SK-N-SH (cell line): ENCODE data around the gene MAPKAP1. TPM values are rescaled to one million over a fixed set of nuclear protein-coding genes. Genes with fewer than 3 reads are reported as not detected.
A peak's percentile ranks its signal among the peaks of the same experiment; 100 is the strongest.

Experiments used
- CTCF ChIA-PET: fragments of 300-600, 350-600 bp; formaldehyde crosslinking; extraction: SDS; loops from one replicate; lab custom pipeline; 2021; lab: Yijun Ruan, JAX
- POLR2A ChIA-PET: fragments of 350-600 bp; sonication (Branson Sonifier 250); formaldehyde crosslinking; extraction: SDS; loops from one replicate; lab custom pipeline; 2020; ENCODE audit warnings: antibody characterized with exemption, inconsistent platforms; lab: Yijun Ruan, JAX
- DNase-seq: peaks from one replicate; pipeline ENCODE4 v3.0.0; 2012
- H2AFZ ChIP-seq: fragments of 200-600 bp; sonication (generic); 2 replicates; pipeline ENCODE4 v1.8.1; 2016; ENCODE audit warnings: antibody characterized with exemption, mild to moderate bottlenecking, low read depth
- H3F3A ChIP-seq: fragments of 200-600 bp; sonication (generic); replicated peaks from 2 replicates; pipeline ENCODE3; 2016; ENCODE audit warnings: antibody characterized with exemption, mild to moderate bottlenecking; ENCODE audit not compliant: insufficient read depth
- H3K27ac ChIP-seq, 2 experiments: fragments of 200-500 bp in 1 of 2; fragments of 200-600 bp in 1 of 2; sonication (Bioruptor generic) in 1 of 2; sonication (generic), shearing (Covaris generic) in 1 of 2; 2 replicates each; pipeline versions ENCODE4 v1.5.1 to v1.6.1; 2014 to 2016; ENCODE audit warnings: low read depth in 2 of 2, inconsistent platforms in 1 of 2, low read length in 1 of 2, mild to moderate bottlenecking in 1 of 2, mixed read lengths in 1 of 2
- H3K27me3 ChIP-seq: fragments of 200-600 bp; sonication (generic), shearing (Covaris generic); 2 replicates; pipeline ENCODE4 v1.6.1; 2016; ENCODE audit warnings: mixed run types; ENCODE audit not compliant: insufficient read depth
- H3K36me3 ChIP-seq, 2 experiments: fragments of 200-500 bp in 1 of 2; fragments of 200-600 bp in 1 of 2; sonication (Bioruptor generic) in 1 of 2; sonication (generic) in 1 of 2; replicated peaks in 1 of 2; 2 replicates each; pipeline versions ENCODE3 to v1.5.1; 2014 to 2016; ENCODE audit warnings: low read length in 1 of 2, mild to moderate bottlenecking in 1 of 2; ENCODE audit not compliant: insufficient read depth in 2 of 2, control insufficient read depth in 1 of 2
- H3K4me1 ChIP-seq, 2 experiments: fragments of 200-500 bp in 1 of 2; fragments of 200-600 bp in 1 of 2; sonication (Bioruptor generic) in 1 of 2; sonication (generic), shearing (Covaris generic) in 1 of 2; 2 replicates each; pipeline versions ENCODE4 v1.5.1 to v1.6.1; 2014 to 2016; ENCODE audit warnings: low read depth in 1 of 2, low read length in 1 of 2, mixed run types in 1 of 2; ENCODE audit not compliant: insufficient read depth in 2 of 2, control insufficient read depth in 1 of 2
- H3K4me2 ChIP-seq: fragments of 200-600 bp; sonication (generic), shearing (Covaris generic); 2 replicates; pipeline ENCODE4 v1.6.1; 2017; ENCODE audit warnings: mixed run types
- H3K4me3 ChIP-seq, 2 experiments: fragments of 200-500 bp in 1 of 2; fragments of 200-600 bp in 1 of 2; sonication (Bioruptor generic) in 1 of 2; sonication (generic), shearing (Covaris generic) in 1 of 2; 2 replicates each; pipeline versions ENCODE4 v1.5.1 to v1.8.1; 2014 to 2016; ENCODE audit warnings: low read depth in 2 of 2, inconsistent platforms in 1 of 2, low read length in 1 of 2, mild to moderate bottlenecking in 1 of 2, mixed read lengths in 1 of 2, moderate library complexity in 1 of 2
- H3K79me2 ChIP-seq: fragments of 200-600 bp; sonication (generic); 2 replicates; pipeline ENCODE4 v1.8.1; 2017; ENCODE audit warnings: mild to moderate bottlenecking; ENCODE audit not compliant: insufficient read depth
- H3K9ac ChIP-seq: fragments of 200-600 bp; sonication (generic); 2 replicates; pipeline ENCODE4 v1.6.1; 2017; ENCODE audit warnings: mixed run types
- H3K9me2 ChIP-seq: fragments of 200-600 bp; sonication (generic); 2 replicates; pipeline ENCODE4 v1.6.1; 2017; ENCODE audit warnings: mixed run types
- H3K9me3 ChIP-seq: fragments of 200-600 bp; sonication (generic); 2 replicates; pipeline ENCODE4 v1.6.1; 2017; ENCODE audit warnings: mixed run types, mild to moderate bottlenecking, moderate library complexity
- H4K20me1 ChIP-seq: fragments of 200-600 bp; sonication (generic); 2 replicates; pipeline ENCODE4 v1.6.1; 2017; ENCODE audit warnings: mild to moderate bottlenecking, mixed run types; ENCODE audit not compliant: insufficient read depth
- EZH2phosphoT487 ChIP-seq: fragments of 200-600 bp; sonication (generic); IDR thresholded peaks from 2 replicates; pipeline ENCODE4 v1.6.1; 2017; ENCODE audit warnings: low read depth, mixed run types, mild to moderate bottlenecking, antibody characterized with exemption, moderate library complexity, borderline replicate concordance
- FOSL2 ChIP-seq: IDR thresholded peaks from 2 replicates; pipeline ENCODE4 v1.4.0; 2012; ENCODE audit warnings: low read depth, mild to moderate bottlenecking, moderate library complexity, borderline replicate concordance
- FOXM1 ChIP-seq: IDR thresholded peaks from 2 replicates; pipeline ENCODE4 v1.4.0; 2012; ENCODE audit warnings: low read depth, mild to moderate bottlenecking
- GABPA ChIP-seq: IDR thresholded peaks from 2 replicates; pipeline ENCODE4 v1.4.0; 2012; ENCODE audit warnings: low read depth, mild to moderate bottlenecking
- GATA2 ChIP-seq: sonication (generic); formaldehyde crosslinking; IDR thresholded peaks from 2 replicates; pipeline ENCODE4 v1.5.0; 2020; ENCODE audit warnings: mild to moderate bottlenecking, missing genetic modification reagents
- MXI1 ChIP-seq: IDR thresholded peaks from 2 replicates; pipeline ENCODE4 v1.6.1; 2012; ENCODE audit warnings: mild to moderate bottlenecking, low read depth, low read length, improper control_type of control experiment
- NFIC ChIP-seq: IDR thresholded peaks from 2 replicates; pipeline ENCODE4 v1.4.0; 2012; ENCODE audit warnings: borderline replicate concordance
- PBX3 ChIP-seq: IDR thresholded peaks from 2 replicates; pipeline ENCODE4; 2012
- POLR2AphosphoS5 ChIP-seq: IDR thresholded peaks from 2 replicates; pipeline ENCODE4 v1.6.1; 2012; ENCODE audit warnings: low read depth, low read length
- SIN3A ChIP-seq: IDR thresholded peaks from 2 replicates; pipeline ENCODE4 v1.6.1; 2012; ENCODE audit warnings: low read depth, mild to moderate bottlenecking, low read length, moderate library complexity, borderline replicate concordance
- SMC3 ChIP-seq: IDR thresholded peaks from 2 replicates; pipeline ENCODE4 v1.6.1; 2012; ENCODE audit warnings: low read depth, low read length, improper control_type of control experiment
- TAF1 ChIP-seq: IDR thresholded peaks from 2 replicates; pipeline ENCODE4 v1.6.1; 2012; ENCODE audit warnings: low read depth, mild to moderate bottlenecking, low read length, moderate library complexity, borderline replicate concordance
- WGBS: methylation state at CpG from one replicate; pipeline ENCODE4 v1.1.6; 2017; ENCODE audit warnings: low lambda C conversion rate; 5-methylcytosine and 5-hydroxymethylcytosine counted together
- polyA plus RNA-seq, 3 experiments: library from polyadenylated mRNA; depleted of rRNA; stranded (reverse); fragments of >200 nt; gene quantifications; 2 replicates each; pipeline ENCODE4 v1.2.3, GENCODE V29; 2012
- TF ChIP-seq, protein P1 (sequence below): fragments of 150-350 bp; IDR thresholded peaks from 2 replicates; pipeline ENCODE4 v1.6.1; 2016; ENCODE audit warnings: mild to moderate bottlenecking, low read depth, low read length
- TF ChIP-seq, protein P2 (sequence below): IDR thresholded peaks from 2 replicates; pipeline ENCODE4 v1.6.1; 2012; ENCODE audit warnings: mild to moderate bottlenecking, low read depth, low read length, moderate library complexity

Gene MAPKAP1
- polyA plus RNA-seq, 1 of the 3 experiments (the other 2 are of a cell fraction), result 117 TPM

GRCh38 chr9:125754096-125754495 is 47.1 kb upstream of the MAPKAP1 start (continued):
- no peak for TF ChIP-seq FOXM1

DNA sequence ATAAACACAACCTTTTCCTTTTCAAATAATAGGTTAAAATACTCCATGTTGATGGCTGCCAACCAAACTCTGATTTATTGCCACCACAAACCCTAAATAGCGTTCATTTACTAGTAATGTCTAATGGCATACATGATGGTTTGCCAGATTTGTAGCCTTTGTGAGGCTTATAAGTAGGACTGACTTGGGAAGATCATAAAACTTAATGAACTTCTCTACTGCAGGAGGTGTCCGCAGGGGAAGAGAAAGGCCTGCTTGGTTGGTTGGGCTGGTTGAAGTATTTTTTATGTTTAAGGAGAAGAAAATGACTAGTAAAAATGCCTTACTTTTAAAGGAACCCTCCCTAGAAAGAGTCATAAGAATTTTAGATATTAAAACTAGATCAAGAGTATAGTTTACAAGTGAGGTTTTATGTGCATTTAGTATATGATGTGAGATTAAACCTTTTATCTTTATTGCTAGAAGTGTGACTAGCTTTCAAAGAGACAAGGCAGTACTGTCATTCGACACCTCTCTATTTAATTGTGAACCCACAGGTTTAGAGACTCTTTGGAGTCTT is 45.1 kb upstream of the MAPKAP1 start:
- H3K4me2 ChIP-seq, result peak overlapping the region; percentile 90
- H3K36me3 ChIP-seq, result peaks cover 64 to 76% of the 10 kb centered on the region in 2 experiments
- H3K4me3 ChIP-seq, result peak overlapping the region; percentile 59 to 96
- H4K20me1 ChIP-seq, result peaks cover 14% of the 10 kb centered on the region; the same call in 1 of the 2 replicates
- WGBS, result 49% methylated on average over 3 of the region's 3 CpGs
- H3F3A ChIP-seq, result peaks cover 19% of the 10 kb centered on the region
- H3K27ac ChIP-seq, result peak overlapping the region; percentile 91 to 97; a peak in 3 of 4 replicates
- peak overlapping the region; percentile 96; the same call in 1 of the 2 replicates for H3K9ac ChIP-seq
- H3K79me2 ChIP-seq, result peaks cover 99% of the 10 kb centered on the region
- TF ChIP-seq PBX3 (peak; percentile 69), SMC3 (no peak), GABPA (no peak), SIN3A (no peak), EZH2phosphoT487 (no peak), TAF1 (no peak), FOSL2 (no peak)
- TF ChIP-seq, all 33 proteins: peak for 1
- DNase-seq, result no peak
- Histone ChIP-seq H3K4me1 (peaks cover 11 to 49% of the 10 kb centered on the region in 2 experiments; a peak in 3 of 4 replicates), H3K27me3 (no peaks in the 10 kb centered on the region), H3K9me3 (no peaks in the 10 kb centered on the region), H3K9me2 (no peaks in the 10 kb centered on the region), H2AFZ (no peak overlapping the region)
- ChIA-PET POLR2A (no interaction called here), CTCF (no interaction called here)

DNA sequence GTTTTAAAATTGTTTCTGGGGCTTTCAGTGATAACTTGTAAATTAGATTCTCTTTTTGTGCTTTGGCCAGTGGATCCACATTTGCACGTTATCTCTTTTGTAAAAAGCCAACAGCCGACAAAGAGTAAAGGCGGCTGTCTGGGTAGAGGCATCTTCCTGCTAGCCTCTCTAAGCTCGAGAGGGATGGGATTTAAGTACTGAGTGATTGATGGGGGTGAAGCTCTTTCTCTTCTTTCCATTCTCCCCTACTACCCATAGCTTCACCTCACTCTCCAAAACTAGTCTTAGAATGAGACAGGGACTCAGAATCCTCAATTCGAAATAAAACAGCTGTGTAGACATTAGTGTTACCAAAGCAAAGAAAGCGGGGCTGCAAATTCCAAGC is 43.6 kb upstream of the MAPKAP1 start:
- no peak overlapping the region for H2AFZ ChIP-seq
- H3K4me3 ChIP-seq, result peak overlapping the region; percentile 84 to 96
- peaks cover 52 to 64% of the 10 kb centered on the region in 2 experiments for H3K36me3 ChIP-seq
- H3K9ac ChIP-seq, result peak overlapping the region; percentile 96
- H3K27ac ChIP-seq, result peak overlapping the region; percentile 91 to 97
- H3K27me3 ChIP-seq, result no peaks in the 10 kb centered on the region
- H3K9me3 ChIP-seq, result no peaks in the 10 kb centered on the region
- no peaks in the 10 kb centered on the region for H3K9me2 ChIP-seq
- TF ChIP-seq NFIC (no peak), GATA2 (peak; percentile 25; the same call in 1 of the 2 replicates), POLR2AphosphoS5 (peak; percentile 39; the same call in 1 of the 2 replicates), MXI1 (no peak), PBX3 (peak; percentile 55), FOSL2 (no peak)
- TF ChIP-seq, protein P1, sequence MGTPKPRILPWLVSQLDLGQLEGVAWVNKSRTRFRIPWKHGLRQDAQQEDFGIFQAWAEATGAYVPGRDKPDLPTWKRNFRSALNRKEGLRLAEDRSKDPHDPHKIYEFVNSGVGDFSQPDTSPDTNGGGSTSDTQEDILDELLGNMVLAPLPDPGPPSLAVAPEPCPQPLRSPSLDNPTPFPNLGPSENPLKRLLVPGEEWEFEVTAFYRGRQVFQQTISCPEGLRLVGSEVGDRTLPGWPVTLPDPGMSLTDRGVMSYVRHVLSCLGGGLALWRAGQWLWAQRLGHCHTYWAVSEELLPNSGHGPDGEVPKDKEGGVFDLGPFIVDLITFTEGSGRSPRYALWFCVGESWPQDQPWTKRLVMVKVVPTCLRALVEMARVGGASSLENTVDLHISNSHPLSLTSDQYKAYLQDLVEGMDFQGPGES, result no peak
- TF ChIP-seq, protein P2, sequence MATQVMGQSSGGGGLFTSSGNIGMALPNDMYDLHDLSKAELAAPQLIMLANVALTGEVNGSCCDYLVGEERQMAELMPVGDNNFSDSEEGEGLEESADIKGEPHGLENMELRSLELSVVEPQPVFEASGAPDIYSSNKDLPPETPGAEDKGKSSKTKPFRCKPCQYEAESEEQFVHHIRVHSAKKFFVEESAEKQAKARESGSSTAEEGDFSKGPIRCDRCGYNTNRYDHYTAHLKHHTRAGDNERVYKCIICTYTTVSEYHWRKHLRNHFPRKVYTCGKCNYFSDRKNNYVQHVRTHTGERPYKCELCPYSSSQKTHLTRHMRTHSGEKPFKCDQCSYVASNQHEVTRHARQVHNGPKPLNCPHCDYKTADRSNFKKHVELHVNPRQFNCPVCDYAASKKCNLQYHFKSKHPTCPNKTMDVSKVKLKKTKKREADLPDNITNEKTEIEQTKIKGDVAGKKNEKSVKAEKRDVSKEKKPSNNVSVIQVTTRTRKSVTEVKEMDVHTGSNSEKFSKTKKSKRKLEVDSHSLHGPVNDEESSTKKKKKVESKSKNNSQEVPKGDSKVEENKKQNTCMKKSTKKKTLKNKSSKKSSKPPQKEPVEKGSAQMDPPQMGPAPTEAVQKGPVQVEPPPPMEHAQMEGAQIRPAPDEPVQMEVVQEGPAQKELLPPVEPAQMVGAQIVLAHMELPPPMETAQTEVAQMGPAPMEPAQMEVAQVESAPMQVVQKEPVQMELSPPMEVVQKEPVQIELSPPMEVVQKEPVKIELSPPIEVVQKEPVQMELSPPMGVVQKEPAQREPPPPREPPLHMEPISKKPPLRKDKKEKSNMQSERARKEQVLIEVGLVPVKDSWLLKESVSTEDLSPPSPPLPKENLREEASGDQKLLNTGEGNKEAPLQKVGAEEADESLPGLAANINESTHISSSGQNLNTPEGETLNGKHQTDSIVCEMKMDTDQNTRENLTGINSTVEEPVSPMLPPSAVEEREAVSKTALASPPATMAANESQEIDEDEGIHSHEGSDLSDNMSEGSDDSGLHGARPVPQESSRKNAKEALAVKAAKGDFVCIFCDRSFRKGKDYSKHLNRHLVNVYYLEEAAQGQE, result no peak
- H4K20me1 ChIP-seq, result peaks cover 3% of the 10 kb centered on the region; the same call in 1 of the 2 replicates
- H3K4me1 ChIP-seq, result peaks cover 12 to 37% of the 10 kb centered on the region in 2 experiments
- peaks cover 22% of the 10 kb centered on the region for H3F3A ChIP-seq
- peak overlapping the region; percentile 90 for H3K4me2 ChIP-seq
- peaks cover 84% of the 10 kb centered on the region for H3K79me2 ChIP-seq
- DNase-seq, result peak; percentile 50
- 20% methylated on average over 6 of the region's 6 CpGs for WGBS
- POLR2A ChIA-PET, result interaction anchor here (1.0 kb wide), 1 partner anchor 44 kb away, joined by 3 read pairs; the partner anchor contains the start of gene MAPKAP1
- CTCF ChIA-PET, result interaction anchor here (0.7 to 1.0 kb wide), 5 partner anchors 91 to 648 kb away, joined by 3 read pairs; no protein-coding TSS in a partner anchor
